ENCODE results near the gene OR51B2.
"Not testable (repeated sequence)": the region's sequence is repeated elsewhere in the genome, so short reads cannot be mapped to it uniquely, and the experiment has no call there.

The OR51B2 gene

DNA sequence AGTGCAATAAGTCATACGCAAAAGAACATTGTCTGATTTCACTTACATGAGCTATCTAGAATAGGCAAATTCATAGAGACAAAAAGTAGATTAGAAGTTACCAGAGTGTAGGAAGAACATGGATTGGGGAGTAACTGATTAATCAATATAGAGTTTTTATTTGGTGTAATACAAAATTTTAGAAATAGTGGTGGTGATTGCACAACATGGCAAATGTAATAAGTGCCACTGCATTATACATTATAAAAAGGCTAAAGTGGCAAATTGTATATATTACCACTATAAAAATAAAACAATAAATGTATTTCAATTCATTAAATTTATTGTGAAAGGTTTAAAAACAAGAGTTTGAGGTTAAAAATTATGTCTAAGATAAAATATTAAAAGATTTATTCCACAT lies 13.7 kb downstream of the OR51B2 start:
- no peak for DNase-seq

DNA sequence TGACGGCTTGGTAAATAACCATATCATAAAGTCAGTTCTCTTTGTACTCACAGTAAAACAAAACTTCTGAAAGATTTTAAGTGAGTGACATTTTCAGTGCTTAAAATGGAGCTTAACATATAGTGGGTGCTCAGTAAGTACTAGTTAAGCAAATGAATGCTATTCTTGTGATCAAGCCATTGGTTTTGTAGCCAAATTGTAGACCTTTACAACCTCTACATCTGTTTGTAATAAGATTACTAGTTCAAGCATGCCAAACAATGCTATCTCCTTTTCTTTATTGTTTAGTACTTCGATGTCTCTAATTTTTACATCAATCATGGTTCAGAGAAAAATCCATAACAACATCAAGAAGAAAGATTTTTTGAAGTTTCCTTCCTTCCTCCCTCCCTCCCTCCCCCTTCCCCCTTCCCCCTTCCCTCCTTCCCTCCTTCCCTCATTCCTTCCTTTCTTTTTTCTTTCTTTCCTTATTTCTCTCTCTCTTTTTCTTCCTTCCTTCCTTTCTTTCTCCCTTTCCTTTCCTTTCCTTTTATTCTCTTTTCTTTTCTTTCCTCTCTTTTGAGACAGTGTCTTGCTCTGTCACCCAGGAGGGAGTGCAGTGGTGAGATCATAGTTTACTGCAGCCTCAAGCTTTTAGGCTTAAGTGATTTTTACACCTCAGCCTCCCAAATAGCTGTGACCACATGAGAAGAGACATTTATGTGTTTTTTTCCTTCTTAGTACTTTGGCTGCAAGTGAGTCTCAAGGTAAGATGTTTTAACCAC lies 16.7 kb downstream of the OR51B2 start:
- DNase-seq: no peak

DNA sequence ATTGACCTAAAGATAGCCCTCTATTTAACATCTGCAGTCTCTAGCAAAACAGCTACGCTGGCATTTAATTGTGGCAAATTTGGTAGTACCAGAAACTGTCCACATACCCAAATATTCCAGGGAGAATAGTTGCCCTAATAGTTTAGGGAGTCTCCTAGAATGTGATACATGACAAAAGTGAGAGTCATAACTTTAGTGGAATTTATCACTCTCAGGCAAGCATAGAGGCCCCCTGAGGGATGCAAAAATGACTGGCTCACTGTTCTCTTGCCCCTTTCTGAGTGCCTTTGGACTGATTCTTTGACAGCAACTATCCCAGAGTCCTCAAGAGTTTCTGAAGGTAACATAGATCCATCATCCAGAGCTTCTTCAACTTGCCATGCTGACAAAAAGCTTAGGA lies 20.1 kb downstream of the OR51B2 start:
- no peak for DNase-seq

DNA sequence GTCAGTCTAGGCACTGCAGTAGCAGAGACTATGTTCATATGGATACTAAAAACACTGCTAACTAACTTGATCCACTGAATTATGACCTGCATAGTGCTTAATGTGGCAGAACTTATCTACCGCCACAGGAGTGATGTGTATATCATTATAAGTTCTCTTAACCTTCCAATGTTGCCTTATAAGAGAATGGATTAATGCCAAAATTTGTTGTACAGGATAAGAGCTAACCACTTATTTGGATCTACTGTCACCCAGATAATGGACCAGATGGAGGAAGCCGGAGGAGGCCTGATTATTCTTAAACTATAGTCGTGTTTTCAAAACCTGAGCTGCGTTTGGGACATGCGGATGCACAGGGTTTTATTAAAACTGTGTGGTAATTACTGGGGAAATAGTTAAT lies 20.5 kb downstream of the OR51B2 start:
- DNase-seq: no peak

DNA sequence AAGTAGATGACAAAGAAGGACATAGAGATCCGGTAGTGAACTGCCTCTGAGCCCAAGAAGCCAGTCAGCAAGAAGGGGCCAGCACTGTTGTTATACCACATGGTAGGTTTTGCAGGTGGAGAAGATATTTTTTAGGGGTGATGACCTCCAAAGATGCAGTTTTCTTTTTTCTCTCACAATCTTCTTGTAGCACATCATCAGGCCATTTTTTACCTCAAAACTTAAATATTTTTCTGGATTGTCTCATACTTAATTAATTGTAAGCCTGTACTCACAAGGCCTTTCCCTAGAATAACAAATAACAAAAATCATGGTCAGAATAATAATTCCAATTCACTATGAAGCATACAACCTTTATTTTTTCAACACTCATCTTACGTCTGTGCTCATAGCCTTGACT lies 22.3 kb downstream of the OR51B2 start, which contains the start of gene OR51B4:
OR51B4 (minus strand) TSS at position 101 of the 400 bp plus-strand sequence; CDS start at position 101, 0 bp downstream.
- DNase-seq: no peak

DNA sequence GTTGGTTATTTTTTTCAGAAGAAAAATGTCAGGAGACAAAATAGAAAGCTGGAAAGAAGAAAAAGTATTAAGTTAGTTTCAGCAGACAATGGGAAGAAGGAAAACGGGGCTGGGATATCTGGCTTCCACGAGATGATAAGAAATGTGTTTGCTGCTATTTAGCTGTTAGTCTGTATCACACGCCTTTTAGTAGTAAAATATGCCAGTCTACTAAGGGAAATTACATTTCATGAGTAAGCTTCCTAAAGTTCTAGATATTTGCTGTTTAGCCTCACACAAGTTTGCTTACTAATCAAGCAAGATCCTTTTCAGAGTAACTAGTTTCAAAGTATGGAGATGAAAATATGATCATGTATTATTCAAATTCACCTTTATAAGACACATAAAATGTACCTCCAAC lies 23.8 kb downstream of the OR51B2 start:
- no peak for DNase-seq

DNA sequence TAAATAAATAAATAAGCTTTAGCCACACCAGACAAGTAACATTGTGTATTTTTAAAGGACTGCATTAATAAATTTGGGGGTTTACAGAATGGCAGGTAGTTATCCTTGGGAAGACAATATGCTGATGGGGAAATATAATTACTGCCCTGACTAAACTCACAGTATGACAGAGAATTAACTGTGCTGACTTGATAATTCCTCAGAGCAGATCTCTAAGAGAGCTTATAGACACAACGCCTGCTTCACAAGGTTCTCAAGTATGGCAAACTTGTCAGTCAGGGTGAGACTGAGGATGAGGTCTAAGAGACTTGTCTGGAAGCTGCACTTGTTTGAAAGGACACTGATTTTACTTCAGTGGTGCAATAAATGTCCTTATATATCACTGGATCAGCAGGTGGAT lies 25.6 kb downstream of the OR51B2 start:
- no peak for DNase-seq

DNA sequence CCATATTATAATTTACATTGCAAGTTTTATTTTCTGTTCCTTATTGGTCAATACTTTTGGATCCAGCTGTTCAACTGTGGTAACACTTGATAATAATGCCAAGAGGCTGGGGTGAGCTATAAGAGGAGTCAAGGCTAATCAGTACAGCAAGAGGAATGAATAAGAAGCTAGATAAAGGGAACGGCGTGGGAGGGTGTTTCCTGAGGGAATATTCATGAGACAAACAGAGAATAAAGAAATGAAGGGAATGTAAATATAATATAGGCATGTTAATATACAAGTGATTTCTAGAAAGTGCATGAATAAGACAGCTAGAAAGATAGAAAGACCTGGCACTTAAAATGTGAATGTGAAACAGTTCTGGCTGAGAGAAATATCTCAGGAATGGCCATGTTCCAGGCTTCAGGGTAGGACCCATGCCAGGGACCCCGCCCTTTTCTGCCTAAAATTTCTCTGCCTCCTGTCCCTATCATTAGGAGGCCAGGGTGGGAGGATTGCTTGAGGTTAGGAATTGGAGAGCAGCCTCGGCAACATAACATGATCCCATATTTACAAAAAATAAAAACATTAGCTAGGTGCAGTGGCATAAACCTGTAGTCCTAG lies 26.3 kb downstream of the OR51B2 start:
- DNase-seq: no peak

DNA sequence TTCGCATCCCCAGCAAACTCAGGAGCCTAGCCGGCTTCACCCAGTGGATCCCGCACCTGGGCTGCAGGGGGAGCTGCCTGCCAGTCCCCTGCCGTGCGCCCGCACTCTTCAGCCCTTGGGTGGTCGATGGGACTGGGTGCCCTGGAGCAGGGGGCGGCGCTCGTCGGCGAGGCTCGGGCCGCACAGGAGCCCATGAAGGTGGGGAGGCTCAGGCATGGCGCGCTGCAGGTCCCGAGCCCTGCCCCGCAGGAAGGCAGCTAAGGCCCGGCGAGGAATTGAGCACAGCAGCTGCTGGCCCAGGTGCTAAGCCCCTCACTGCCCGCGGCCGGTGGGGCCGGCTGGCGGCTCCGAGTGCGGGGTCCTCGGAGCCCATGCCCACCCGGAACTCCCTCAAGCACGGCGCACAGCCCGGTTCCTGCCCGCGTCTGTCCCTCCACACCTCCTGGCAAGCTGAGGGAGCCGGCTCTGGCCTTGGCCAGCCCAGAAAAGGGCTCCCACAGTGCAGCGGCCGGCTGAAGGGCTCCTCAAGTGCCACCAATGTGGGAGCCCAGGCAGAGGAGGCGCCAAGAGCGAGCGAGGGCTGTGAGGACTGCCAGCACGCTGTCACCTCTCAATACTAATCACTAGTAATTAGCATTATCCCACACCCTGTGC lies 29.6 kb downstream of the OR51B2 start:
- not testable (repeated sequence) for DNase-seq

DNA sequence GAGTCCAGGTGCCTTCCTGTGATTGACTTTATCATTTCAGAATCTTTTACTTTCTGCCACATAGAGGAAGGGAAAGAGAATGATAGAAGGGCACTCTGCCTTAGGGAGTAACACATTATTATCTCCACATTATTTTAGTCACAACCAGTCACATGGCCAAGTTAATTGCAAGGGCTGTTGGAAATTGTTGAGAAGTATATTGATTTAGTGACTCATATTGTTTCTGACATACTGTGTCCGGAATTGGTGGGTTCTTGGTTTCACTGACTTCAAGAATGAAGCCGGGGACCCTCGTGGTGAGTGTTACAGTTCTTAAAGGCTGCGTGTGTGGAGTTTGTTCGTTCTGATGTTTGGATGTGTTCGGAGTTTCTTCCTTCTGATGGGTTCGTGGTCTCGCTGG lies 31.1 kb downstream of the OR51B2 start:
- no peak for DNase-seq

DNA sequence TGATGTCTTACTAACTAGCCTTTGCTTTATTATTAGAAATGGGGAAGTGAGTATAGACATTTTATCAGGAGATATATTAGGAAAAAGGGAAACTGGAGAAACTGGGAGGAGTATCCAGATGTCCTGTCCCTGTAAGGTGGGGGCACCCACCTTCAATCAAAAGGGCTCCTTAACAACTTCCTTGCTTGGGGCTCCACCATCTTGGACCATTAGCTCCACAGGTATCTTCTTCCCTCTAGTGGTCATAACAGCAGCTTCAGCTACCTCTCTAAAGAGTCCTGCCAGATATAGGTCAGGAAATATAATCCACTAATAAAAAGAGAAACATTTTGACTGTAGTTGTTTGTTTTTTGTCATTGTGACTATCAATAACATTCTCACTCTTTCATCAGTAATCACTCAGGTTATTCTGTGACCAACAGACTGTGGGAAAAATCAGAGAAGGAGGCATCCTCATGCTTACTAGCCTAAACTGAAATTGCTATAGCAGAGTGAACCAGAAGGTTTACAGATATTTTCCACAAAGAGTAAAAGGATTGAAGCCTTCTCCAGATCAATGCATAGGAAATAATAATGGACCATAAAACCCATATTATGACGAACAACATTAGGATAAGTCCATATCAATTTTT lies 32.8 kb downstream of the OR51B2 start:
- no peak for DNase-seq

DNA sequence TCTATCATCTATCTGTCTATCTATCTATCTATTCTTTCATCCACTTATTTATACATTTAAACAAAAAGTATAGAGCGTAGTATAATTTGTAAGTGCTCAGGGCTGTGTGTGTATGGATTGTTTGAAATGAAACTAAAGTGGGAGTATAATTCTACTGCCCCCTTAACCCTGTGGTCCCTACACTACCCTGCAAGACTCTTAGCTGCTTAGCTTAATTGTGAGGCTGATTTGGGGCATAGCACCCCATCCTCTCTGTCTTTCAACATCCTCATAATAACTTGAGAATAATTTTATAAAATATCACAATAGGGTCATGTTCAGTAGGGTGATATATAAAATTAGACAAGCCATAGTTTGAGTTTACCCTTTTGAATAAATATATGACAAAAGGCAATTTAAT lies 34.0 kb downstream of the OR51B2 start:
- no peak for DNase-seq

DNA sequence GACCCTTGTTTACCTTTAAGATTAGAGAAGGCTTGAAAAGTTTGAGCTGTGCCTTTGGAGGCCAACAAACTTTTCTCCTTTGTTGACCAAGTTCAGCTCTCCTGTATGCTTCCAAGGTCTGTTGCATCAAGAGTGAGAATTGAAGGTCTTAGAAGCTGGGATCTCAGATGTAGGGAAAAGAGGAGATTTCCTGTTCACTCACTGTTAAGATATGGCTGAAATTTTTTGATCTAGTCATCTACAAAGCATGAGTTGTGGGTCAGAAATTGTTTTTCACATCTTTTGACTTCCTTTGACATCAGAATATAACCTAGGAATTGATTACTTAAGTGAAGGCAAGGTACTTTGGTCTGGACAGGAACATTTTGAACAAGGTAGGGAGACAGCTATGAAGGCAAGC lies 34.4 kb downstream of the OR51B2 start:
- DNase-seq: no peak

DNA sequence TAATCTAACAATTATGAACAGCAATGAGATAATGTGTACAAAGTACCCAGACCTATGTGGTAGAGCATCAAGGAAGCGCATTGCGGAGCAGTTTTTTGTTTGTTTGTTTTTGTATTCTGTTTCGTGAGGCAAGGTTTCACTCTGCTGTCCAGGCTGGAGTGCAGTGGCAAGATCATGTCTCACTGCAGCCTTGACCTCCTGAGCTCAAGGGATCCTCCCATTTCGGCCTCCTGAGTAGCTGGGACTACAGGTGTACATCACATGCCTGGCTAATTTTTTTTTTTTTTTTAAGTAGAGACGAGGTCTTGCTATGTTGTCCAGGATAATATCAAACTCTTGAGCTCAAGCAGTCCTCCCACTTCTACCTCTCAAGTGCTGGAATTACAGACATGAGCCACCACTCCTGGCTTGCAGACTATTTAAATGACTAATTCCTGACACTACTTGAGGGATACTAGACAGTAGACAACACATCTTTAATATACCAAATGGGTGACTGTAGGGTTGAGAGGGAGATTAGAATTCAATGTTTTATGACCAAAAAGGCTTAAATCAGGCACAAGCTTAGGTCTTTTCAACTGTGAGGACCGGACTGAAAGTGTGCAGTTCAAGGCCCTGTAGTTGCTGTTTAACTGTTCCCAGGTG lies 35.1 kb downstream of the OR51B2 start:
- DNase-seq: no peak

DNA sequence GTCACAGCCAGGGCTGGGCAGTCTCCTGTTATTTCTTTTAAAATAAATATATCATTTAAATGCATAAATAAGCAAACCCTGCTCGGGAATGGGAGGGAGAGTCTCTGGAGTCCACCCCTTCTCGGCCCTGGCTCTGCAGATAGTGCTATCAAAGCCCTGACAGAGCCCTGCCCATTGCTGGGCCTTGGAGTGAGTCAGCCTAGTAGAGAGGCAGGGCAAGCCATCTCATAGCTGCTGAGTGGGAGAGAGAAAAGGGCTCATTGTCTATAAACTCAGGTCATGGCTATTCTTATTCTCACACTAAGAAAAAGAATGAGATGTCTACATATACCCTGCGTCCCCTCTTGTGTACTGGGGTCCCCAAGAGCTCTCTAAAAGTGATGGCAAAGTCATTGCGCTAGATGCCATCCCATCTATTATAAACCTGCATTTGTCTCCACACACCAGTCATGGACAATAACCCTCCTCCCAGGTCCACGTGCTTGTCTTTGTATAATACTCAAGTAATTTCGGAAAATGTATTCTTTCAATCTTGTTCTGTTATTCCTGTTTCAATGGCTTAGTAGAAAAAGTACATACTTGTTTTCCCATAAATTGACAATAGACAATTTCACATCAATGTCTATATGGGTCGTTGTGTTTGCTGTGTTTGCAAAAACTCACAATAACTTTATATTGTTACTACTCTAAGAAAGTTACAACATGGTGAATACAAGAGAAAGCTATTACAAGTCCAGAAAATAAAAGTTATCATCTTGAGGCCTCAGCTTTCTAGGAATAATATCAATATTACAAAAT lies 35.8 kb downstream of the OR51B2 start:
- no peak for DNase-seq

DNA sequence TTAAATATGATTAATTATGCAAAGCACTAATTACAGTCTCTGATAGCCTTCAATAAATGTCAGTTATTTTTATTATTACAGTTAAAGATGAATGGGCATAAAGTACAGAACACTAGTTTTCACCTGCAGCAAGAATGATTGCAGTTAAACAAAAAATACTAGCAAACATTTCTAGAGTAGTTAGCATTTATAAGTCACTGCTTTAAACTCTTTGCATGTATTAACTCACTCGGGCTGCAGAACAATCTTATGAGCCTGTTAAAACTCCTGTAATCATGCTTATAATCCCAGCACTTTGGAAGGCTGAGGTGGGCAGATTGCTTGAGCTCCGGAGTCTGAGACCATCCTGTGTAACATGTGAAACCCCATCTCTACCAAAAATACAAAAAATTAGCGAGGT lies 37.2 kb downstream of the OR51B2 start:
- no peak for DNase-seq

DNA sequence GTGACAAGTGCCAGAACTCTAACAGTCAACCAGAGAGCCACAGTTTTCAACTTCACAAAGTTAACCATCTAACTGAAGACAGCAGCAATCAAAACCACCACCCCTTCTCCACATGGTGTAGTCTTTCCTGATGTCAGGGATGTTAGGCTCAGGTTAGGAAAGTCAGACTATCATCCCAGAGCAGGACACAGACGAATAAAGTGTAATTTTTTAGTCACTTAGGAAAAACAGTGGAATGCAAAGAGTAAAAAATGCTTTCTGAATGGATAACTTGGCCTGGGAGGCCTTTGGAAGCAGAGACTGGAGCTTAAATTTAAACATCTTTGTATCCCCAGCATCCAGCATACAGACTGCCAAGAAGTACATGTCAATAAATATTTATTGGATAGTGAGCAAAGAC lies 37.7 kb downstream of the OR51B2 start:
- no peak for DNase-seq

DNA sequence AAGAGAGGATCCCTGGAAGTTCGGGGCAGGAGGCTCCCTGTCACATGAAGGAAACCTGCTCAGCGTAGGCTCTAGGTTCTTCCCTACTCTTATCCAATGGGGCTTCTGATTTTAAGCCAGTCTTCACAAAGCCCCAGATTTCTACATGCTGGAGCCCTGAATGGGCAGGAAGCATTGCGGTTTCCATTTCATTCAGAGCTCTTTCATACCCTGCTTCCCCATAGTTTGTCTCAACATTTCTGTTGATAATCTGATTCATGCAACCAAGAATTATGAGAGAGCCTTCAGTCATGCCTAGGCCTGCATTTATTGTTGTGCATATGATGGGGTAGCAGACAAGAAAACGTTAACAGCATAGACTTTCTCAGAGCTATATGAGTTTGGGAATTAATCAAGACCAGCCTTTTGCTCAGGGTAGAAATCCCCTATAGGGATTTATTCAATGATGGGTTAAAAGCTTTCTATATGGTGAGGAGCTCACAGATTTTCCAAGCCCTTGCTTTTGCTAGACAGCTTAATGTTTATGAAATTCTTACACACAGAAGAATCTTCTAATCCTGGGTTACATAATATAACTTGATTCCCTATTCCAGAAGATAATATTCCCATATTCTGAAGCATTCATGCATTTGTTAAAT lies 38.3 kb downstream of the OR51B2 start:
- DNase-seq: no peak

DNA sequence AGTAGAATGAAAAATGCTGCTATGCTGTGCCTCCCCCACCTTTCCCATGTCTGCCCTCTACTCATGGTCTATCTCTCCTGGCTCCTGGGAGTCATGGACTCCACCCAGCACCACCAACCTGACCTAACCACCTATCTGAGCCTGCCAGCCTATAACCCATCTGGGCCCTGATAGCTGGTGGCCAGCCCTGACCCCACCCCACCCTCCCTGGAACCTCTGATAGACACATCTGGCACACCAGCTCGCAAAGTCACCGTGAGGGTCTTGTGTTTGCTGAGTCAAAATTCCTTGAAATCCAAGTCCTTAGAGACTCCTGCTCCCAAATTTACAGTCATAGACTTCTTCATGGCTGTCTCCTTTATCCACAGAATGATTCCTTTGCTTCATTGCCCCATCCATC lies 39.5 kb downstream of the OR51B2 start:
- no peak for DNase-seq

DNA sequence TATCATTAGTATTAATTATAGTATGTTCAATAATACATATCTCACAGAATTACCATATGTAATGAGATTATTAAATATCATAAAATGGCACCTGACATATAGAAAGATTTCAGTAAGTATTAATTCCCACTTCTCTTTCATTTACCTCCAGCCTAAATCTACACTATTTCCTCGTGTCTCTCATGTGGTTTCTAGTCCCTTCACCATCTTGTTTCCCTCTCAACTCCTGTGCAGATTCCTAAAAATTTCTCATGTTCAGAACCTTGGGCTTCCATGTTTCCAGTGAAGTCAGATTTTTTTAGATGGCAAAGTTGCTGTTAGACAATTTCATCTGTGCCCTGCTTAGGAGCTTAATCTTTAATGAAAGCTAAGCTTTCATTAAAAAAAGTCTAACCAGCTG lies 40.2 kb downstream of the OR51B2 start:
- DNase-seq: no peak

DNA sequence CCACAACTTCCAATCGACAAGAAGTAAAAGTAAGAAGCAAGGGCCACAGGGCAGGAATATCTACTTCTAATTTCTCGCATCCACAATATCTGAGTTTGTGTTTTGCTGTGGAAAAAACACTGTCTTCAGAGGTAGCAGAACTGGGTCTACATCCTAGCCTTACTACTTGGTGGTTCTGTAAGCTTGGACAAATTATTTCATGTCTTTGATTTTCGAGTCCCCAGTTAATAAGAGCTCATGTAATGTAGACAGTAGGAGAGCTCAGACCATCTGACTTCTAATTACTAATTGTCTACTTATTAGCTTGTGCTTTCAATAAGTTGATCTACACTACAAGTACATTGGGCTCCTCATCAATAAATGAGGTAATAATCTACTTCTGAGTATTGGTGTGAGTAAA lies 41.0 kb downstream of the OR51B2 start:
- no peak for DNase-seq

DNA sequence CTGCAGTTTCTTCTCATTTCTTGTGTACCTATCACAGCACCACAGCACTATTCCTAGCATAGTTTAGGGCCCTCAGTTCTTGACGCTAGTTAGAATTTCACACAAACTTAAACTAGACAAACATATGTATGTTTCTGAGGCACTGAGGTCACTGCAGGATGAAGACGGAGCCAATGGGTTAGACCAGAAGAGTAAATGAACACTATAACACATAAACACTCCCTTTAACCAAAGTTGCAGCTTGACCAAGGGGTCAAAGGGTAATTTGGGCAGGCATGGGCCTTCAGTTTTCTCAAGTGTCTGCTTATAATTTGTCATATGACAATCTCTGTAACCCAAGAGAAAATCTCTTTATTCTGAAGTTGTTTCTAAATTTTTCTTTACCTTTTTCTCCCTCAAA lies 41.5 kb downstream of the OR51B2 start:
- DNase-seq: no peak

All from activated CD4-positive, alpha-beta T cell treated with anti-CD3 and anti-CD28 coated beads for 48 hours (primary cell).